ENCODE results near the gene KIF2B.
"Not testable (repeated sequence)": the region's sequence is repeated elsewhere in the genome, so short reads cannot be mapped to it uniquely, and the experiment has no call there.

The KIF2B gene, protein sequence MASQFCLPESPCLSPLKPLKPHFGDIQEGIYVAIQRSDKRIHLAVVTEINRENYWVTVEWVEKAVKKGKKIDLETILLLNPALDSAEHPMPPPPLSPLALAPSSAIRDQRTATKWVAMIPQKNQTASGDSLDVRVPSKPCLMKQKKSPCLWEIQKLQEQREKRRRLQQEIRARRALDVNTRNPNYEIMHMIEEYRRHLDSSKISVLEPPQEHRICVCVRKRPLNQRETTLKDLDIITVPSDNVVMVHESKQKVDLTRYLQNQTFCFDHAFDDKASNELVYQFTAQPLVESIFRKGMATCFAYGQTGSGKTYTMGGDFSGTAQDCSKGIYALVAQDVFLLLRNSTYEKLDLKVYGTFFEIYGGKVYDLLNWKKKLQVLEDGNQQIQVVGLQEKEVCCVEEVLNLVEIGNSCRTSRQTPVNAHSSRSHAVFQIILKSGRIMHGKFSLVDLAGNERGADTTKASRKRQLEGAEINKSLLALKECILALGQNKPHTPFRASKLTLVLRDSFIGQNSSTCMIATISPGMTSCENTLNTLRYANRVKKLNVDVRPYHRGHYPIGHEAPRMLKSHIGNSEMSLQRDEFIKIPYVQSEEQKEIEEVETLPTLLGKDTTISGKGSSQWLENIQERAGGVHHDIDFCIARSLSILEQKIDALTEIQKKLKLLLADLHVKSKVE

DNA sequence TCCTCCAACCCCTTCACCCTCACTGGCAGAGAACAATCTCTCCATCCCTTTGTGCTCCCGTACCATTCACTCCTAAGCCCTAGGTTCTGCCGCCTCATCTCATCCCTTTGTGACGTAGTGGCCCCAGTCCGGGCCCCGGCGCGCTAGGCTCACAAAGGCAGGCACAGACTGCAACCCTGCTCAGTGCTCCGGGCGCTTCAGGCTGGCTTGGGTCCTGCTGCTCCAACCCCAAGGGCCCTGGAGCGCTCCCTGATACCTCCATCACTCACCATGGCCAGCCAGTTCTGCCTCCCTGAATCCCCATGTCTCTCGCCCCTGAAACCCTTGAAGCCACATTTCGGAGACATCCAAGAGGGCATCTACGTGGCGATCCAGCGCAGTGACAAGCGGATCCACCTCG is at the start of gene KIF2B:
Gene KIF2B (plus strand): TSS at position 164 of the 400 bp plus-strand sequence. CDS start 107 bp downstream, at position 271.
- no peak for DNase-seq (ENCODE audit: low read depth)

DNA sequence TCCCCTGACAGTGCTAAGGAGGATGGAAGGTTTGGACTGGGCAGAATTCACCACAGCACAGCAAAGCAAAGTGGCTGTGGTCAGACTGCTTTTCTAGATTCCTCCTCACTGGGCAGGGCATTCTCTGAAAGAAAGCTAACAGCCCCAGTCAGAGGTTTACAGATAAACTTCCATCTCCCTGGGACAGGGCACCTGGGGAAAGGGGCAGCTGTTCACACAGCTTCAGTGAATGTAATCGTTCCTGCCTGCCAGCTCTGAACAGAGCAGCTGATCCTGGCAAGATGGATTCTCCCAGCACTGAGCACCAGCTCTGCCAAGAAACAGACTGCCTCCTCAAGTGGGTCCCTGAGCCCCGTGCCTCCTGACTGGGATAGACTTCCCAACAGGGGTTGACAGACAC is 42.4 kb upstream of the KIF2B start:
- no peak for DNase-seq (ENCODE audit: low read depth)

DNA sequence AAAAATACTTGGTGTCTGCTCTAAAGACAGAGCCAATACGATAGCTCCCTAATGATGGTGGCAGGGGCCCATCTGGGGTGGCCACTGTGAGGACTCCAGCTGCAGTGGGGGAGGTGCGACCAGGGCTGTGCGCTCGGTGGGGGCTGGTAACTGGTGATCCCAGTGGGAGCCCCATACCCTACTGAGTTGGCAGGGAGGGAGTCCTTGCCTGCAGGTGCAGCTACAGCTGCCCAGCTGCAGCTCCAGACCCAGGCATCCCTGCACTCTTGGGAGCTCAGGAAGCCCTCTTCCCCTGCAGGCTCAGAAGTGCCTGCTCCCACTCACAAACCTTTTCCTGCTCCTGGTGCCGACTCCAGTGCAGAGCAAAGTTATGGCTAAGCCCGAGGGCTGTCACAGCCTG is 31.2 kb upstream of the KIF2B start:
- DNase-seq (ENCODE audit: low read depth), result no peak

DNA sequence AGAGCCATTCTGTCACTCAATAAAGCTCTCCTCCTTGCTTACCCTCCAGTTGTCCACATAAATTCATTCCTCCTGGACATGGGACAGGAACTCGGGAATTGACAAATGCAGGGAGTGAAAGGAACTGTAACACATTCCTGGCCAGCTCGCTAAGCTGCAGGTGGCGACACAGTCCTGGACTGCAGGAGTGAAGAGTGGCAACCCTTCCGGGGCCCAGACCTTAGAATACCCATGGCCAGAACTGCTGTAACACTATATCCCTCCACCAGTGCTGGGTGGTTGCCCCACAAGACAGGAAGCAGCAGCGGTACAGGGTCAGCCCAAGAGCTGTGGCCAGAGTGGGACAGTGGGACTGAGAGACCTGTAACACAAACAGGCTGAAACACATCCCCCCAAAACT is 30.3 kb upstream of the KIF2B start:
- no peak for DNase-seq (ENCODE audit: low read depth)

DNA sequence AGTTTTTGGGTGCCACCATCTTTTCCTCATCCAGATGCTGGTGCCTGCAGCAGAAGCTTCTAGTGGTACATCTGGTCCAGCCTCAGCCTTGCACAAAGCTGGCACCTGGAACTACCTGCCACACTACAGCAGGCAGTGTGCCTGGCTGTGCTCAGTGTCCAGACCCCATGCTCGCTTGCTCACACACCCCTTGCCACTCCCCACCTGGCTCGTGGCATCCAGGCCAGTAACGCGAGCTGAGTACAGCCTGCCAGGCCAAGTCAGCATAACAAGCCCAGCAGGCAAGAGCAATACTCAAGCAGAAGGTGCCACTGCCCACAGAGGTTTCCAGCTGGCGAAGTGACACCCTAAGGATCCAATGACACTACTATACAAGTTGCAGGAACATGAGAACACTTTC is 29.7 kb upstream of the KIF2B start:
- DNase-seq (ENCODE audit: low read depth), result no peak

DNA sequence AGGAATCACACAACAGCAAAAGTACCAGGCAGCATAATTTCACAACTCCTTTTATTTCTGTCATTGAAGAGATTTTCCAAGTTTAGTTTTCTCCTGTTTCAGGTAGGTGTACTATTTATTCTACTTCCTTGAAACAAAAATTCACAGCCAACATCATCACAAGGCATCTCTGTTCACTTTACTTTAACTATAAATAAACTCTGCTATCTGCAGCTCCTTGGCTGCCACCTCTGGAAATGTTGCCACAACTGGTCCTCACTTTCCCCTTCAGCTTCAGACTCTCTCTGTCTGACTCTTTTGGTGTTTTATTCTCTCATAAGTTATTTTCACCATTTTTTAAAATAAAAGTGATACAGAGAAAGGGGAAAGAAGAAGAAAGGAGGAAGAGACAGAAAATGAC is 27.9 kb upstream of the KIF2B start:
- DNase-seq (ENCODE audit: low read depth), result no peak

DNA sequence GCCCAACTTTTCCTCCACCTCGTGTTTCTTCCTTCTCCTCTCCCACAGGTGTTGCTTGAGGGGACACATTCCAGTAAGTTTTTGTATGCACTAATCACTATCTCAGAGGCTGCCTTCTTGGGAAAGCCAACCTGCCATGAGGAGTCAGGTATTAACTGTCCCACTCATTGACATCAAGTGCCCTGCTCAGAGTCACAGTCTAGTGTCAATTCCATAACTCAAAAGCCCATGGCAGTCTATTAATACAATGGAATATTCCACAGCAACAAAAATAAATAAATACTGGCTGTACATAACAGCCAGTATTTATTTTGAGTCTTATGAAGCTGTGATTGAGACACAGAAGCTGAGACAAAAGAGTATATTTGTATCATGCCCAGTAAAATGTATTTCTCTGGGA is 26.1 kb upstream of the KIF2B start:
- no peak for DNase-seq (ENCODE audit: low read depth)

DNA sequence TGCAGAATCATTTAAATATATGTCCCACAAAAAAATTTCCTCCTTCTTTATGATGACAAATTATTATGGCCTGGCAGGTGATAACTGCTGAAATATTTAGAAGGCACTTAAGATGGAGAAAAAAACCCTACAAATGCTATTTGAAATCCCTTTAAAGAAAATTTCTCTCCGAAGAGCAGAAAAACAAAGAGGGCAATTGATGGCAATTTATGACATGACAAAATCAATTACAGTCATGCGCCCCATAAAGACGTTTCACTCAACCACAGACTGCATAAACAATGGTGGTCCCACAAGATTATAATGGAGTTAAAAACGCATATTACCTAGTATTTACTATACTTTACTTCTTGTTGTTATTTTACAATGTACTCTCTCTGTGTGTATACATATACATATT is 25.2 kb upstream of the KIF2B start:
- DNase-seq (ENCODE audit: low read depth), result no peak

DNA sequence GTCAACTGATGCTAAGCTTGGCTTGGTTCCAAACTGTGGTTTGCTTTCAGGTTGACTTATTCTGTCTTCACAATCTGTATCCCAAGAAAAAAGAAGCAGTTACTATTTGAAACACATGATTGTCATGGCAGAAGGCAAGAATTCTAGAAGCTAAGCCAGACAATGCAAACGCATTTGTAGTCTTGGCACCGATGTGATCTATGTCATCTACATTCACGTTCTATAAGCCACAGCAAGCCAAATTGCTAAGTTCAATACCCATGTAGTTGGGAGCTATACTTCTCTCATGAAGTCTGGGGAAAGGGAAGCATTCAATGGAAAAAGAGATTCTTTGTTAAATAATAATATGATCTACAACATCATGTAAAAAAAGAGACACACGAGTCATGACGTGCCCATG is 18.3 kb upstream of the KIF2B start:
- DNase-seq (ENCODE audit: low read depth), result no peak

DNA sequence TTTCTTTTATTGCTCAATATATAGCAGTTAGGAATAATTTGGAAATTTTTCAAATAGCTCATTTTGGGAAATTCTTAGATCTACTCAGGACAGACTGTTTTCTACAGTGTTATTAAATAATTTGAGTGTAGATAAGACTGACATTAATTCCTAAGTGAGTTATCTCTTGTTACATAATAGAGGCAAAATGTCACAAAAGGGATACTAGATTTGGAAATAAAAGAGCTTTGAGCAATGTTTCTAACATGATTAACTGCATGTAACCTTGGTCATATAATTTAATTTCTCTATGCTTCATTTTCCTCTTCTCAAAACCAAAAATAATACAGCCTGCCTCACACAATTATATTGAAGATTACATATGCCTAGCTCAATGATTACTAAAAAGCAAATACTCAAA is 16.3 kb upstream of the KIF2B start:
- no peak for DNase-seq (ENCODE audit: low read depth)

DNA sequence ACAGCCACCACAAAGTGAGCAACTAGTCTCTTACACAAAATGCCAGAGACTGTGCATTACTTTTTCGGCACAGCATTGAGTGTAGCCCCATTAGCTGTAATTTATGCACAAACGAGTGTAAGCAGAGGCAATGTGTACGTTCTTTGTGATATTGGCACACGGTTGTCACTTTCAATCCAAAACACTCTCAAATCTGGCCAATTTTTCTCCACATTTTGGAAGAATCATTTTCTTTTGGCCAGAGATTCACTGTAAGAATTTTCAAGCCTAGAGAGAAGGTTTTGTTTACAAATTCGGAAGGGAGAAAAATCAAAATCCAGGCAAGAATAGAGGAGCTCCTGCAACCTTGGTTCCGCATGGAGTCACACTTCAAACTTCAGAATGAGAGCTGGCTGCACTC is 15.4 kb upstream of the KIF2B start:
- DNase-seq (ENCODE audit: low read depth), result no peak

DNA sequence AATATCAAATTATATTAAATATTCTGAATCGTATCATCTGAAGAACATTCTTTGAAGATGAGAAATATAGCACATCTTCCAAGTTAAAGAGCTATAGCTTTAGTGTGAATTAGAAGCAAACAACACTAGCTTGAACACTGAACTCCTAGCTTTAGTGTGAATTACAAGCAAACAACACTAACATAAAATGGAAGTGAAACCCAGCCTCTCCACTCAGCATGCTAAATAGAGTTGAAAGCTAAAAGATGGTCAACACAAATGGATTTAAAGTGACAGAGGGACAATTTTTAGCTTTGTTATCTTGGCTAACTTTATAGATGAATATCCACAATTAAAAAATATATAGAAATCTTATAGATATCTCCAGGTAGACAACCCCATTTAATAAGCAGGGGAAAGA is 4.5 kb upstream of the KIF2B start:
- DNase-seq (ENCODE audit: low read depth), result no peak

DNA sequence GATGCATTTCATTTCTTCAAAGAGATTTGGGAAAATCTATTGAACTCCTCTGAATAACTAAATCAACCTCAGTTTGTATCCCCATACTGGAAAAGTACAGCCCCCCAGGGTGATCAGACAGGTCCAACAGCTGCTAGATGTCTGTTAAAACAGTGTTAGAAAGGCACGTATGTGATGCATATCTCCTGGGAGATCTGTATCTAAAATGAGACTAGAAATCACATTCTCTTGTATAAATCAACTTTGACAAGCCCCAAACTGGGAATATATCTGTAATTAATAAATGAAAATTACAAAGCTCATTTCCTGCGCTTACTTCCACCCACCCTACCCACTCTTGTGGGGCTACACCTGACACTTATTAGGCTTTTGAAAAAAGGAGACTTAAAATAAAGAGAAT is 3.8 kb upstream of the KIF2B start:
- DNase-seq (ENCODE audit: low read depth), result no peak

DNA sequence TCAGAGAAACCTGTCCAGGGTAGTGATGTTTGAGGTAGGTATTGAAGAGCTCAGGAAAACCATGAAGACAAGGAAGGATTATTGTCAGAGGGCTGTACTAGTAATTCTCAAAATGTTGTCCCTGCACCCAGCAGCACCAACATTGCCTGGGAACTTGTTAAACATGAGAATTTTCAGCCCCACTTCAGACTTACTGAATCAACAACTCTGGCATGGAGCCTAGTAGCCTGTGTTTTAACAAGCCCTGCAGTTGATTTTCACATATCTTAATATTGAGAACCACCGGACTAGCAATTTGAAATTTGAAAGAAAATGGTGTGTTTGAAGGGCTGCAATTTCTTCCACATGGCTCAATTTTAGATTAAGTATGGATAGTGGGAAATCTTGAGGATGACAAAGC is 2.8 kb upstream of the KIF2B start:
- no peak for DNase-seq (ENCODE audit: low read depth)

DNA sequence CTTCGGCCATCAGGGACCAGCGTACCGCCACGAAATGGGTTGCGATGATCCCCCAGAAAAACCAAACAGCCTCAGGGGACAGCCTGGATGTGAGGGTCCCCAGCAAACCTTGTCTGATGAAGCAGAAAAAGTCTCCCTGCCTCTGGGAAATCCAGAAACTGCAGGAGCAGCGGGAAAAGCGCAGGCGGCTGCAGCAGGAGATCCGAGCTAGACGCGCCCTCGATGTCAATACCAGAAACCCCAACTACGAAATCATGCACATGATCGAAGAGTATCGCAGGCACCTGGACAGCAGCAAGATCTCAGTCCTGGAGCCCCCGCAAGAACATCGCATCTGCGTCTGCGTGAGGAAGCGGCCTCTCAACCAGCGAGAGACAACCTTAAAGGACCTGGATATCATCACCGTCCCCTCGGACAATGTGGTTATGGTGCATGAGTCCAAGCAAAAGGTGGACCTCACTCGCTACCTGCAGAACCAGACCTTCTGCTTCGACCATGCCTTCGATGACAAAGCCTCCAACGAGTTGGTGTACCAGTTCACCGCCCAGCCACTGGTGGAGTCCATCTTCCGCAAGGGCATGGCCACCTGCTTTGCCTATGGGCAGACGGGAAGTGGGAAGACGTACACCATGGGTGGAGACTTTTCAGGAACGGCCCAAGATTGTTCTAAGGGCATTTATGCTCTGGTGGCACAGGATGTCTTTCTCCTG is 769 bp downstream of the KIF2B start:
- no peak for DNase-seq (ENCODE audit: low read depth)

DNA sequence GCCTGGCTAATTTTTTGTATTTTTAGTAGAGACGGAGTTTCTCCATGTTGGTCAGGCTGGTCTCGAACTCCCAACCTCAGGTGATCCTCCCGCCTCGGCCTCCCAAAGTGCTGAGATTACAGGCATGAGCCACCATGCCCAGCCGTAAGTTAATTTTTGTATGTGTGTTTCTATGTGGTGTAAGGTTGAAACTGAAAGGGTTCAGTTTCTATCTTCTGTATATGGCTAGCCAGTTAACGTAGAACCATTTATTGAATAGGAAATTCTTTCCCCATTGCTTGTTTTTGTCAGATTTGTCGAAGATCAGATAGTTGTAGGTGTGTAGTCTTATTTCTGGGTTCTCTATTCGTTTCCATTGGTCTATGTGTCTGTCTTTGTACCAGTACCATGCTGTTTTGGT is 12.0 kb downstream of the KIF2B start:
- DNase-seq (ENCODE audit: low read depth), result not testable (repeated sequence)

DNA sequence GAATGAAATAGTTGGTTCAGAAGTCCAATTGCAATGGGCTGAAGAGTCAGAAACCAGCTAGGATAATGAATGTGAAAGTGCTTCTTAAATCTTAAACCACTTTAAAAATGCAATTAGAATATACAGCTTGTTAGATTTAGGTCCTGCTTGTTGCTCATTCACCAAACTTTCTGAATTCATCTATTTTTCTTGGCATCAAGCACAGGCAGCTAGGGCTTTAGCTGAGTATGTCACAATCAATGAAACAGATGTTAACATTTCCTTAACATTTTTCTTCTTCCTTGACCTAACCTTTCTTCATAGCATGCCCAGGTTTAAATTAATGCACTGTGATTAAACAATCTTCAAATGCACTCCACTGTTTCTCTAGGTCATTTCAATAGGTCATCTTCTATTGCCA is 14.4 kb downstream of the KIF2B start:
- DNase-seq (ENCODE audit: low read depth), result no peak

DNA sequence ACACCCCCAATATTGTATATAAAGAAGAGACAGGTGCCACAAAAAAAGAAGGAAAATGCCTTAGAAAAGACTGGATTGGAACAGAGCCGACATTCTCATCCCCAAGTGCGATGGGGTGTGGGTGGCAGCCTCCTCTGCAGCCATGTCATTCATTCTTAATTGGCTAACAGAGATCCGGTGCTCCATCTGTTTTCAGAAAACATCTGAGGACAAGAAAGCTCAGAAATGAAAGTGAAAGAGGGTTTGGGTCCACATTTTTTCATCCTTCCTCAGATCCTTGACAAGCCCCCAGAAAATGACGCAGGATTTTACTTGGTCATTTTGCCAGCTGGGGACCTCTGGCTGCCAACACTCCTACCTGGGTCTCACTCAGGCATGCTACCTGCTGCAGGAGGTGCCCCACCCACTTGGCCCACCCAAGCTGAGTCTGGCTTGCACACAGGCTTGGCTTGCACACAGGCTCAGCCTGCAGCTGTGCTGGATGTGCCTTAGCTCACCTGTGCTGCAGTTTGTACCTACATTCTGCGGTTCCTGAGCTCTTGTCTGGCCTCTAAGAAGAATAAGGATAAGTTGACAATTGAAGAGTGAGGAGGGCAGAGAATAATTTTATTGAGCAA is 21.9 kb downstream of the KIF2B start:
- DNase-seq (ENCODE audit: low read depth), result no peak

DNA sequence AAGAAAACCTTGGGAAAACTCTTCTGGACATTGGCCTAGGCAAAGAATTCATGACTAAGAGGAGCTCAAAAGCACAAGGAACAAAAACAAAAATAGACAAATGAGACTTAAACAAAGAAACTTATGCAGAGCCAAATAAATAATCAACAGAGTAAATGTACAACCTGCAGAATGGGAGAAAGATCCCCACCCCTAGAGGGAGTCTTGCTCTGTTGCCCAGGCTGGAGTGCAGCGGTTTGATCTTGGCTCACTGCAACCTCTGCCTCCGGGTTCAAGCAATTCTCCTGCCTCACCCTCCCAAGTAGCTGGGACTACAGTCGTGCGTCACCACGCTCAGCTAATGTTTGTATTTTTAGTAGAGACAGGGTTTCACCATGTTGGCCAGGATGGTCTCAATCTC is 48.4 kb downstream of the KIF2B start:
- not testable (repeated sequence) for DNase-seq (ENCODE audit: low read depth)
